Liver (tissue), 9 donors: ENCODE measurements around the gene TAS2R13. TPM values are rescaled to one million over a fixed set of nuclear protein-coding genes. Genes with fewer than 3 reads are reported as not detected.

Experiments
- DNase-seq: peaks from one replicate; pipeline ENCODE4 v3.0.0-alpha.2; 2017; ENCODE audit warnings: low spot score
- H3K27ac ChIP-seq, 2 donors: one replicate each; pipeline ENCODE4 v1.7.0; 2013; ENCODE audit warnings: inconsistent platforms in 2 of 2, low read length in 2 of 2, control low read depth in 1 of 2, low read depth in 1 of 2, mild to moderate bottlenecking in 1 of 2
- H3K27me3 ChIP-seq, 4 donors: one replicate each; pipeline versions ENCODE4 v1.6.1 to v1.7.0; 2013; ENCODE audit warnings: low read length in 3 of 4, inconsistent platforms in 1 of 4, mild to moderate bottlenecking in 1 of 4, moderate library complexity in 1 of 4; ENCODE audit not compliant: control insufficient read depth in 4 of 4, insufficient read depth in 4 of 4
- H3K36me3 ChIP-seq, 4 donors: one replicate each; pipeline versions ENCODE4 v1.6.1 to v1.7.0; 2013; ENCODE audit warnings: low read length in 3 of 4, mild to moderate bottlenecking in 3 of 4, low read depth in 1 of 4, moderate library complexity in 1 of 4; ENCODE audit not compliant: control insufficient read depth in 4 of 4, insufficient read depth in 3 of 4
- H3K4me1 ChIP-seq, 4 donors: one replicate each; pipeline versions ENCODE4 v1.6.1 to v1.7.0; 2013; ENCODE audit warnings: low read length in 3 of 4, mild to moderate bottlenecking in 3 of 4, moderate library complexity in 1 of 4; ENCODE audit not compliant: control insufficient read depth in 4 of 4, insufficient read depth in 4 of 4
- H3K4me3 ChIP-seq, 3 donors: one replicate each; pipeline versions ENCODE4 v1.6.1 to v1.7.0; 2013; ENCODE audit warnings: low read length in 3 of 3, control low read depth in 1 of 3, low read depth in 1 of 3, mild to moderate bottlenecking in 1 of 3
- H3K9ac ChIP-seq, 2 donors: one replicate each; pipeline ENCODE4 v1.7.0; 2013; ENCODE audit warnings: low read length in 2 of 2, mild to moderate bottlenecking in 2 of 2, moderate library complexity in 2 of 2, control low read depth in 1 of 2, low read depth in 1 of 2
- H3K9me3 ChIP-seq, 4 donors: one replicate each; pipeline versions ENCODE4 v1.6.1 to v1.7.0; 2013; ENCODE audit warnings: low read length in 3 of 4; ENCODE audit not compliant: control insufficient read depth in 4 of 4
- ATF3 ChIP-seq: IDR thresholded peaks from 2 replicates; pipeline ENCODE4 v1.6.1; 2016; ENCODE audit warnings: antibody characterized with exemption
- CTCF ChIP-seq: fragments of 150-350 bp; IDR thresholded peaks from 2 replicates; pipeline ENCODE4 v1.5.1; 2017; ENCODE audit warnings: improper control_type of control experiment, low read depth, low read length; ENCODE audit not compliant: missing input control
- EGR1 ChIP-seq, 2 donors: IDR thresholded peaks; 2 replicates each; pipeline ENCODE4 v1.6.1; 2016 to 2018; ENCODE audit warnings: antibody characterized with exemption in 2 of 2, low read depth in 2 of 2
- FOXA1 ChIP-seq: IDR thresholded peaks from 2 replicates; pipeline ENCODE4 v1.6.1; 2016; ENCODE audit warnings: antibody characterized with exemption
- FOXA2 ChIP-seq: IDR thresholded peaks from 2 replicates; pipeline ENCODE4 v1.6.1; 2016; ENCODE audit warnings: antibody characterized with exemption
- GABPA ChIP-seq, 2 donors: IDR thresholded peaks in 1 of 2; conservative IDR thresholded peaks in 1 of 2; 2 replicates each; pipeline ENCODE4 v1.6.1; 2016; ENCODE audit warnings: antibody characterized with exemption in 2 of 2, mild to moderate bottlenecking in 1 of 2, moderate library complexity in 1 of 2
- HNF4A ChIP-seq, 2 donors: conservative IDR thresholded peaks; 2 replicates each; pipeline ENCODE4 v1.6.1; 2016; ENCODE audit warnings: antibody characterized with exemption in 2 of 2, mild to moderate bottlenecking in 2 of 2
- HNF4G ChIP-seq: IDR thresholded peaks from 2 replicates; pipeline ENCODE4 v1.6.1; 2016; ENCODE audit warnings: antibody characterized with exemption
- JUND ChIP-seq, 2 donors: IDR thresholded peaks; 2 replicates each; pipeline ENCODE4 v1.6.1; 2016; ENCODE audit warnings: antibody characterized with exemption in 2 of 2
- MAX ChIP-seq: IDR thresholded peaks from 2 replicates; pipeline ENCODE4 v1.6.1; 2016; ENCODE audit warnings: antibody characterized with exemption
- NR2F2 ChIP-seq: IDR thresholded peaks from 2 replicates; pipeline ENCODE4 v1.6.1; 2016; ENCODE audit warnings: antibody characterized with exemption
- RAD21 ChIP-seq, 2 donors: IDR thresholded peaks; 2 replicates each; pipeline ENCODE4 v1.6.1; 2016; ENCODE audit warnings: antibody characterized with exemption in 2 of 2, mild to moderate bottlenecking in 2 of 2
- REST ChIP-seq: IDR thresholded peaks from 2 replicates; pipeline ENCODE4 v1.6.1; 2016; ENCODE audit warnings: antibody characterized with exemption, mild to moderate bottlenecking
- RXRA ChIP-seq, 2 donors: IDR thresholded peaks; 2 replicates each; pipeline ENCODE4 v1.6.1; 2017 to 2018; ENCODE audit warnings: antibody characterized with exemption in 2 of 2, mild to moderate bottlenecking in 1 of 2
- SP1 ChIP-seq: IDR thresholded peaks from 2 replicates; pipeline ENCODE4 v1.6.1; 2018; ENCODE audit warnings: antibody characterized with exemption, mild to moderate bottlenecking
- TAF1 ChIP-seq: conservative IDR thresholded peaks from 2 replicates; pipeline ENCODE4 v1.6.1; 2016; ENCODE audit warnings: antibody characterized with exemption, mild to moderate bottlenecking
- YY1 ChIP-seq: IDR thresholded peaks from 2 replicates; pipeline ENCODE4 v1.6.1; 2016; ENCODE audit warnings: antibody characterized with exemption, mild to moderate bottlenecking
- ZBTB33 ChIP-seq: IDR thresholded peaks from 2 replicates; pipeline ENCODE4 v1.6.1; 2016; ENCODE audit warnings: antibody characterized with exemption
- WGBS: extraction: QIAGEN DNeasy Blood & Tissue Kit; methylation state at CpG from one replicate; pipeline ENCODE4 v1.1.7; 2013; 5-methylcytosine and 5-hydroxymethylcytosine counted together
- polyA plus RNA-seq, 2 donors: library from polyadenylated mRNA; stranded (reverse) in 1 of 2; unstranded in 1 of 2; fragments of 200-250 nt in 1 of 2; fragments of >200 nt in 1 of 2; fragmentation: Nextera tagmentation in 1 of 2; extraction: Ambion mirVana in 1 of 2; gene quantifications; one replicate each; pipeline versions ENCODE4 v1.2.1 to v1.2.3, GENCODE V29; 2013 to 2015
- total RNA-seq, 2 donors: library from RNA; depleted of rRNA; stranded (reverse); fragments of >200 nt; gene quantifications; one replicate each; pipeline ENCODE4 v1.2.3, GENCODE V29; 2014
- donor health status: healthy.
- donor health status: healthy.
- donor health status: healthy.
- donor health status: healthy.
- donor health status: healthy.

The TAS2R13 gene
- total and polyA plus RNA-seq, 4 donors = 0.10 to 6.2 (median 0.51) TPM; not detected in 1

GRCh38 chr12:10919809-10920208, 10.4 kb upstream of the TAS2R13 start:
- H3K9me3 ChIP-seq = no peaks in the 10 kb centered on the region
- no peak overlapping the region for H3K4me3 ChIP-seq
- TF ChIP-seq FOXA2 (no peak), EGR1 (IDR thresholded peaks at IDR 0.05; ENCODE audit: low read depth in 2 of 2) (no peak), HNF4G (no peak), HNF4A (conservative IDR thresholded peaks at IDR 0.05) (no peak), RAD21 (IDR thresholded peaks at IDR 0.05) (no peak), CTCF (no peak), REST (no peak), MAX (no peak), YY1 (no peak), SP1 (no peak), GABPA (IDR thresholded peaks at IDR 0.05 in 1 of 2, conservative IDR thresholded peaks at IDR 0.05 in 1 of 2) (no peak), JUND (IDR thresholded peaks at IDR 0.05) (no peak), ATF3 (no peak), NR2F2 (no peak), RXRA (IDR thresholded peaks at IDR 0.05) (no peak), FOXA1 (no peak), TAF1 (no peak), ZBTB33 (no peak)
- no peaks in the 10 kb centered on the region for H3K36me3 ChIP-seq
- no peaks in the 10 kb centered on the region for H3K4me1 ChIP-seq
- no peak overlapping the region for H3K9ac ChIP-seq
- H3K27me3 ChIP-seq = no peaks in the 10 kb centered on the region
- WGBS = 96% methylated on average over 1 of the region's 1 CpG
- no peak overlapping the region for H3K27ac ChIP-seq
- DNase-seq = no peak
